Stimulated activated naive CD8-positive, alpha-beta T cell treated with anti-CD3 and anti-CD28 coated beads, Interleukin-15, amount 100 ng/mL, for 72 hours (primary cell): ENCODE measurements around the gene C20orf96.
A peak's percentile ranks its signal among the peaks of the same experiment; 100 is the strongest.

ENCODE experiments used
- ATAC-seq: fragments of 150-1000 bp; cut with Tn5 transposase; 2 replicates; pipeline ENCODE4 v1.10.0; 2021; ENCODE audit warnings: mild to moderate bottlenecking, moderate library complexity
- DNase-seq, 2 donors: peaks; one replicate each; pipeline ENCODE4 v3.0.0; 2021 to 2022
- H3K27ac Mint-ChIP-seq, 2 donors: one replicate each; pipeline ENCODE4 v1.8.0; 2022; ENCODE audit warnings: mild to moderate bottlenecking in 2 of 2, mixed read lengths in 2 of 2, moderate library complexity in 2 of 2
- H3K27me3 Mint-ChIP-seq: one replicate; pipeline ENCODE4 v1.8.0; 2022; ENCODE audit warnings: mixed read lengths
- H3K4me1 Mint-ChIP-seq: one replicate; pipeline ENCODE4 v1.8.0; 2022; ENCODE audit warnings: mild to moderate bottlenecking, mixed read lengths
- H3K4me3 Mint-ChIP-seq, 2 donors: one replicate each; pipeline ENCODE4 v1.8.0; 2022; ENCODE audit warnings: mild to moderate bottlenecking in 2 of 2, mixed read lengths in 2 of 2, moderate library complexity in 1 of 2
- H3K9me3 Mint-ChIP-seq, 2 donors: one replicate each; pipeline ENCODE4 v1.8.0; 2022; ENCODE audit warnings: mixed read lengths in 2 of 2

C20orf96 gene

GRCh38 chr20:300345-300990 is 9.9 kb upstream of the C20orf96 start:
- ATAC-seq = no peak
- no peak for DNase-seq
- Mint-ChIP-seq H3K27me3 (no peaks in the 10 kb centered on the region), H3K4me1 (peaks cover 45% of the 10 kb centered on the region), H3K4me3 (peak overlapping the region; percentile 71 to 92), H3K27ac (peak overlapping the region in 1 of 2 donors; percentile 8), H3K9me3 (no peaks in the 10 kb centered on the region)

- DNase-seq (no peak), ATAC-seq (no peak)
- H3K4me1 Mint-ChIP-seq = peaks cover 45% of the 10 kb centered on the region
These were observed 8.3 kb upstream of the C20orf96 start for GRCh38 chr20:298776-299391.

DNA sequence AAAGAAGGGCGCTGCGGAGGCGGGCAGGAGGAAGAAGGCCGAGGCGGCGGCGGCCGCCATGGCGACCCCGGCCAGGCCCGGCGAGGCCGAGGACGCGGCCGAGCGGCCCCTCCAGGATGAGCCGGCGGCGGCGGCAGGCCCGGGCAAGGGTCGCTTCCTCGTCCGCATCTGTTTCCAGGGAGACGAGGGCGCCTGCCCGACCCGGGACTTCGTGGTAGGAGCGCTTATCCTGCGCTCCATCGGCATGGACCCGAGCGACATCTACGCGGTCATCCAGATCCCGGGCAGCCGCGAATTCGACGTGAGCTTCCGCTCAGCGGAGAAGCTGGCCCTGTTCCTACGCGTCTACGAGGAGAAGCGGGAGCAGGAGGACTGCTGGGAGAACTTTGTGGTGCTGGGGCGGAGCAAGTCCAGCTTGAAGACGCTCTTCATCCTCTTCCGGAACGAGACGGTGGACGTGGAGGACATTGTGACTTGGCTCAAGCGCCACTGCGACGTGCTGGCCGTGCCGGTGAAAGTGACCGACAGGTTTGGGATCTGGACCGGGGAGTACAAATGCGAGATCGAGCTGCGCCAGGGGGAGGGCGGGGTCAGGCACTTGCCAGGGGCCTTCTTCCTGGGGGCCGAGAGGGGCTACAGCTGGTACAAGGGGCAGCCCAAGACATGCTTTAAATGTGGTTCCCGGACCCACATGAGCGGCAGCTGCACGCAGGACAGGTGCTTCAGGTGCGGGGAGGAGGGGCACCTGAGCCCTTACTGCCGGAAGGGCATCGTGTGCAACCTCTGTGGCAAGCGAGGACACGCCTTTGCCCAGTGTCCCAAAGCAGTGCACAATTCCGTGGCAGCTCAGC is 7.6 kb upstream of the C20orf96 start:
- peak overlapping the region; percentile 92 to 99 for H3K4me3 Mint-ChIP-seq
- peak overlapping the region; percentile 97 to 99 for H3K27ac Mint-ChIP-seq
- H3K9me3 Mint-ChIP-seq = no peaks in the 10 kb centered on the region
- H3K4me1 Mint-ChIP-seq = peaks cover 45% of the 10 kb centered on the region
- DNase-seq = peak; percentile 43 to 59
- ATAC-seq = peak; percentile 53
- no peaks in the 10 kb centered on the region for H3K27me3 Mint-ChIP-seq

More at GRCh38 chr20:298776-299391, 8.3 kb upstream of the C20orf96 start:
- Mint-ChIP-seq H3K27me3 (no peaks in the 10 kb centered on the region), H3K9me3 (no peaks in the 10 kb centered on the region), H3K4me3 (peak overlapping the region; percentile 92 to 99), H3K27ac (peak overlapping the region; percentile 97 to 99)

- Mint-ChIP-seq H3K4me1 (peaks cover 45% of the 10 kb centered on the region), H3K4me3 (peak within 1 kb of the TSS; percentile 95 to 99)
These were observed 6.8 kb upstream of the C20orf96 start, which contains the start of gene ZCCHC3 for GRCh38 chr20:297098-297924. ZCCHC3 (plus strand) TSS chr20:297570; CDS start chr20:297587, 17 bp downstream.

DNA sequence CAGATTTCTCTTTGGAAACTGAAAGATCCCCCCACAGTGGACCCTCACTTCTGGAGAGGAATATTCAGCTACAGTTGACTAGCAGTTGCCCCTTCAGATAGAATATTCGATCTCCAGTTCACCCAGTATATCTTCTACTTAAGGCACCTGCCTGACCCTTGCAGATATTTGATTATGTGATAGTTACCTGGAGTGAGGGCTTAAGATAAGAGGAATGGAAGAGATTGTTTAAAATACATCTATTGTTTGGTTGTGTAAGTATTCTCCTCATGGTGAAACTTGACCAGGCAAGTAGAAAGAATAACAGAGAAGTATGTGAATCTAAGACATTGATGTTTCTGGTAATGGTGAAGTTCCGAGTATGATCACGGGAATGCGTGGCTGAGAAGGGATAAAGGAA is 5.3 kb upstream of the C20orf96 start:
- Mint-ChIP-seq H3K4me3 (peak overlapping the region; percentile 92 to 95), H3K27ac (peak overlapping the region in 1 of 2 donors; percentile 73), H3K4me1 (peaks cover 32% of the 10 kb centered on the region), H3K27me3 (no peaks in the 10 kb centered on the region), H3K9me3 (no peaks in the 10 kb centered on the region)
- no peak for DNase-seq
- ATAC-seq = no peak

More at GRCh38 chr20:297098-297924, 6.8 kb upstream of the C20orf96 start, which contains the start of gene ZCCHC3:
- H3K9me3 Mint-ChIP-seq = no peaks in the 10 kb centered on the region
- no peaks in the 10 kb centered on the region for H3K27me3 Mint-ChIP-seq
- ATAC-seq (peak; percentile 91), DNase-seq (peak; percentile 87 to 90)
- peak within 1 kb of the TSS; percentile 99 to 100 for H3K27ac Mint-ChIP-seq

DNA sequence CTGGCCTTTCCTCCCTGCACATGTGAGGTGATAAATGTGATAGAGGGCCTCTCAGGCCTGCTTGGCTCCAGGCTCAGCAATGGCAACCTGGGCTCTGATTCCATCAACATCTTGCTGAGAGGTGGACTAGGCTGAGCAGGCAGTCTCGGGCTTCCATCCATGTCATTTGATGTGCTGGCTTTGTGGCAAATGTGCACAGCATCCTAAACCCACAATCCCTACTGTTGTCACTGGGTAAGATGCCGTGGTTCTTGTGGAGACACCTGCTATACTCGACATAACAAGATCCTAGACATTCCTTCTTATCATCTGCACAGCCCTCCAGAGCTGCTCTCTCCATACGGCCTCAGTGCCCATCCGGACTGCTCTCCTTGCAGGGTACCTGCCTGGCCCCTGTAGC is 4.1 kb upstream of the C20orf96 start:
- Mint-ChIP-seq H3K27me3 (no peaks in the 10 kb centered on the region), H3K4me3 (no peak overlapping the region), H3K4me1 (peaks cover 27% of the 10 kb centered on the region), H3K9me3 (no peaks in the 10 kb centered on the region), H3K27ac (no peak overlapping the region)
- ATAC-seq (no peak), DNase-seq (no peak)

- H3K9me3 Mint-ChIP-seq = peaks cover 0 to 4% of the 10 kb centered on the region in 2 donors
These were observed 862 bp downstream of the C20orf96 start for GRCh38 chr20:289693-290083.

GRCh38 chr20:288956-289692 is 1.4 kb downstream of the C20orf96 start:
- DNase-seq (no peak), ATAC-seq (no peak)
- H3K9me3 Mint-ChIP-seq = peaks cover 0 to 4% of the 10 kb centered on the region in 2 donors
- H3K27ac Mint-ChIP-seq = no peak overlapping the region
- H3K27me3 Mint-ChIP-seq = no peaks in the 10 kb centered on the region
- no peak overlapping the region for H3K4me3 Mint-ChIP-seq
- H3K4me1 Mint-ChIP-seq = peaks cover 25% of the 10 kb centered on the region

More at GRCh38 chr20:289693-290083, 862 bp downstream of the C20orf96 start:
- H3K27ac Mint-ChIP-seq = peak overlapping the region in 1 of 2 donors; percentile 90
- H3K27me3 Mint-ChIP-seq = no peaks in the 10 kb centered on the region
- DNase-seq = no peak
- no peak overlapping the region for H3K4me3 Mint-ChIP-seq
- peaks cover 25% of the 10 kb centered on the region for H3K4me1 Mint-ChIP-seq
- ATAC-seq = no peak

DNA sequence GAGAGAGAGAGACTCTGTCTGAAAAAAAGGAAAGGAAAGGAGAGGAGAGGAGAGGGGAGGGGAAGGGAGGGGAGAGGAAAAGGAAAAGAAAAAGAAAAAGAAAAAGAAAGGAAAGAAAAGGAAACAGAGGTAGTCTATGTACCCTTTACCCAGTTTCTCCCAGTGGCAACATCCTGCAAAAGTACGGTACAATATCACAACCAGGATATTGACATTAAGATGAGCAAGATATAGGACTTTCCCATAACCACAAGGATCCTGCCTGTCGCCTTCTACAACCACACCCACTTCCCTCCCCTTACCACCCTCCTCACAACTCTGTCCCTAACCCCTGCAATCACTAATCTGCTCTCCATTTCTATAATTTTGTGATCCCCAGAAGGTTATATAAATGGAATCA is 4.0 kb downstream of the C20orf96 start:
- H3K4me3 Mint-ChIP-seq = no peak overlapping the region
- H3K4me1 Mint-ChIP-seq = peaks cover 25% of the 10 kb centered on the region
- no peaks in the 10 kb centered on the region for H3K27me3 Mint-ChIP-seq
- H3K9me3 Mint-ChIP-seq = peaks cover 0 to 4% of the 10 kb centered on the region in 2 donors
- DNase-seq (no peak), ATAC-seq (no peak)
- H3K27ac Mint-ChIP-seq = no peak overlapping the region

GRCh38 chr20:284172-284571 is 6.4 kb downstream of the C20orf96 start:
- Mint-ChIP-seq H3K4me1 (peaks cover 15% of the 10 kb centered on the region), H3K9me3 (peaks cover 0 to 3% of the 10 kb centered on the region in 2 donors), H3K27ac (no peak overlapping the region), H3K4me3 (no peak overlapping the region), H3K27me3 (no peaks in the 10 kb centered on the region)
- no peak for ATAC-seq
- DNase-seq = no peak

DNA sequence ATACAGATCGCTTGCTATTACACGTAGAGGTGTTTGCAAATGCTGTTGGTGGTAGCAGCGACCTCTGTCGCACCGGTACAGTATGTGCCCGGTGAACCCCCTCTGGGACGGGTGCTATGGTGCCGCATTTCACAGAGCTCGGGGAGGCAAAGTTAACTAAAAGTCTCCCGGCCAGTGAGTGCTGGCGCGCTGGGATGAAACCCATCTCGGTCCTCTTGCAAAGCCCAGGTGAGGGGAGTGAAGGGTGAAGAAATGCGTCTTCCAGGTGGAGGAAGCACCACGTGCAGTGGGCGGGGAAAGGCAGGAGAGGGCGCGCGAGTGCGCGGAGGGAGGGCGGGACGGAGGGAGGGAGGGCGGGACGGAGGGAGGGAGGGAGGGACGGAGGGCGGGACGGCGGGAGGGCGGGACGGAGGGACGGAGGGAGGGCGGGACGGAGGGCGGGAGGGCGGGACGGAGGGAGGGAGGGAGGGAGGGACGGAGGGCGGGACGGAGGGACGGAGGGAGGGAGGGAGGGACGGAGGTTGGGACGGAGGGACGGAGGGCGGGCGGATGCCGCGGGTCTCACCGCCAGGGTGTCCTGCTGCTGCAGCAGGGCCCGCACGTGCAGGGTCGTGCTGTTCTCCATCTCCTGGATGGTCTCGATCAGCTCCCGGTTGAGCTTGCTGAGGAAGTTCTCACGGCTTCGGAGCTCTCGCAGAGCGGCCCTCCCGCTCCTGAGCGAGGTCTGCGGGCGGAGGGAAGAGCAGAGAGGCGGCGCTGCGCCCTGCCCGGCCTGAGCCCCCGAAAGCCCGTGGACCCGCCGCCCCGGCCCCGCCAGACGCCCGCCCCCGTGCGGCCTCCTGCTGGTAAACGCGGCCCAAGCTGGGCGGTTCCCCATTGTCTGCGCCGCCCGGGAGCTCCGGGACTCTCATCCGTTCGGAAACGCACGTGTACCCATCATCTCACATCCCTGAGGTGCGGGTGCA is 11.7 kb downstream of the C20orf96 start:
- Mint-ChIP-seq H3K9me3 (no peaks in the 10 kb centered on the region), H3K27me3 (no peaks in the 10 kb centered on the region), H3K4me1 (no peaks in the 10 kb centered on the region), H3K4me3 (no peak overlapping the region), H3K27ac (no peak overlapping the region)
- ATAC-seq (peak; percentile 66), DNase-seq (no peak)

DNA sequence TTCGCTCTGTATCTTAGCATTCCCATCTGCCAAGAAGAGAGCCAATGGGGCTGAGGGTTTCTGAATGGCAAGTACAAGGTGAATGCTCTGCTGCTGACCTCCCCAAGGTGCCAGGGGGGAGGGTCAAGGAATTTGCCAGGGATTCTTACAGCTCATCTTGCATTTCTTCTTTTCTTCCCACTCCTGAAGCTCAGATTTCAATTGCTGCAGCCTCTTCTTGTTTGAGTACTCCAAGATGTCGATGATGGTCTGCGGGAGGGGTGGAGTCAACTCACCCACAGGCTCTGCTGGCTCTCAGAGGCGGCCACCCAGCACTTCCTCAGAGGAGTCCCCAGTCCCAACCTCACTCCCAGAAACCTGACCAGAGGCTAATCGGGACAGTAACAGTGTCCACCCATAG is 12.4 kb downstream of the C20orf96 start:
- Mint-ChIP-seq H3K27ac (no peak overlapping the region), H3K4me1 (no peaks in the 10 kb centered on the region), H3K4me3 (no peak overlapping the region), H3K9me3 (no peaks in the 10 kb centered on the region), H3K27me3 (no peaks in the 10 kb centered on the region)
- DNase-seq (no peak), ATAC-seq (no peak)

GRCh38 chr20:277496-277781 is 13.1 kb downstream of the C20orf96 start:
- no peak for DNase-seq
- Mint-ChIP-seq H3K27ac (no peak overlapping the region), H3K4me1 (no peaks in the 10 kb centered on the region), H3K27me3 (no peaks in the 10 kb centered on the region), H3K4me3 (no peak overlapping the region), H3K9me3 (no peaks in the 10 kb centered on the region)
- ATAC-seq = no peak
